ENCODE measurements around the gene PTPRK. TPM values are rescaled to one million over a fixed set of nuclear protein-coding genes. Genes with fewer than 3 reads are reported as not detected.

PTPRK gene
- total and polyA plus RNA-seq, 2 experiments from 2014 or later = 26.9 to 56.4 TPM

DNA sequence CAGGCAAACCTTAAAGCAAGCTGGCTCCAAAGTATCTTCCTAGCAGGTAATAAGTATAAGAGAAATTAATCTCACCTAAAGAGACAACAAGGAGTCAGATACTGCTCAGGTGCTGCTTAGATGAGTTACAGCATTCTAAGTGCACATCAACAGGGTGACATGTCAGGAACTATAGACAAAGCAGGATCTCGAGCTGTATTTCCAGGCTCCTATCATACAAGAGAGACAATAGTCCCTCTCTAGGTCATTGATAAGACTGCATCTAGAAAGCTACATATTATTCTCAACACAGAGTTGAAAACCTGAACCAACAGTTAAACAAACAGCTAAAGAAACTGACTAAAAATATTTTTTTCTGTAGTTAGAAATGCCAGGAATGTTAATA, 3.9 kb downstream of the PTPRK start:
- Histone ChIP-seq H4K20me1 (replicated peaks; ENCODE audit: insufficient read depth) (peaks cover 29% of the 10 kb centered on the region; the same call in 1 of the 2 replicates), H3F3A (replicated peaks; ENCODE audit: low read depth) (0 out of 2 replicates have a peak, but pooled peaks cover 2% of the 10 kb centered on the region), H3K27me3 (ENCODE audit: insufficient read depth) (peaks cover 7% of the 10 kb centered on the region; the same call in 1 of the 2 replicates), H3K9me2 (ENCODE audit: insufficient read depth) (no peaks in the 10 kb centered on the region), H3K79me2 (replicated peaks; ENCODE audit: insufficient read depth) (peaks cover 82% of the 10 kb centered on the region), H2AFZ (no peak overlapping the region), H3K4me2 (no peak overlapping the region), H3K4me1 (ENCODE audit: insufficient read depth) (peaks cover 22% of the 10 kb centered on the region), H3K36me3 (ENCODE audit: insufficient read depth) (no peaks in the 10 kb centered on the region), H3K27ac (ENCODE audit: low read depth) (no peak overlapping the region), H3K4me3 (no peak overlapping the region)
- DNase-seq (ENCODE audit: low spot score) = peak; percentile 45
- H3K4me3 Mint-ChIP-seq = no peak overlapping the region
- peaks cover 12% of the 10 kb centered on the region for H3K27me3 Mint-ChIP-seq (ENCODE audit: insufficient read depth, low read depth, poor library complexity)
- H3K27ac Mint-ChIP-seq = no peak overlapping the region
- no peaks in the 10 kb centered on the region for H3K36me3 Mint-ChIP-seq (ENCODE audit: low read depth)
- TF ChIP-seq, protein P1, sequence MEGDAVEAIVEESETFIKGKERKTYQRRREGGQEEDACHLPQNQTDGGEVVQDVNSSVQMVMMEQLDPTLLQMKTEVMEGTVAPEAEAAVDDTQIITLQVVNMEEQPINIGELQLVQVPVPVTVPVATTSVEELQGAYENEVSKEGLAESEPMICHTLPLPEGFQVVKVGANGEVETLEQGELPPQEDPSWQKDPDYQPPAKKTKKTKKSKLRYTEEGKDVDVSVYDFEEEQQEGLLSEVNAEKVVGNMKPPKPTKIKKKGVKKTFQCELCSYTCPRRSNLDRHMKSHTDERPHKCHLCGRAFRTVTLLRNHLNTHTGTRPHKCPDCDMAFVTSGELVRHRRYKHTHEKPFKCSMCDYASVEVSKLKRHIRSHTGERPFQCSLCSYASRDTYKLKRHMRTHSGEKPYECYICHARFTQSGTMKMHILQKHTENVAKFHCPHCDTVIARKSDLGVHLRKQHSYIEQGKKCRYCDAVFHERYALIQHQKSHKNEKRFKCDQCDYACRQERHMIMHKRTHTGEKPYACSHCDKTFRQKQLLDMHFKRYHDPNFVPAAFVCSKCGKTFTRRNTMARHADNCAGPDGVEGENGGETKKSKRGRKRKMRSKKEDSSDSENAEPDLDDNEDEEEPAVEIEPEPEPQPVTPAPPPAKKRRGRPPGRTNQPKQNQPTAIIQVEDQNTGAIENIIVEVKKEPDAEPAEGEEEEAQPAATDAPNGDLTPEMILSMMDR (conservative IDR thresholded peaks at IDR 0.05; ENCODE audit: low read depth in 2 of 2) = peak; percentile 9 to 31; a peak in 1 of 4 replicates
- TF ChIP-seq POLR2AphosphoS5 (IDR thresholded peaks at IDR 0.05; ENCODE audit: low read depth) = no peak
- no peak for TF ChIP-seq ZNF114 (CRISPR knock-in tag; IDR thresholded peaks at IDR 0.05)
- TF ChIP-seq NANOG (IDR thresholded peaks at IDR 0.05; ENCODE audit: borderline replicate concordance) = no peak
- no peak for TF ChIP-seq EZH2phosphoT487 (IDR thresholded peaks at IDR 0.05; ENCODE audit: unreplicated experiment)
- no peak for ATAC-seq
- no peaks in the 10 kb centered on the region; the same call in 2 of the 3 replicates for H3K9me3 Mint-ChIP-seq
- H3K4me1 Mint-ChIP-seq = peaks cover 41% of the 10 kb centered on the region

DNA sequence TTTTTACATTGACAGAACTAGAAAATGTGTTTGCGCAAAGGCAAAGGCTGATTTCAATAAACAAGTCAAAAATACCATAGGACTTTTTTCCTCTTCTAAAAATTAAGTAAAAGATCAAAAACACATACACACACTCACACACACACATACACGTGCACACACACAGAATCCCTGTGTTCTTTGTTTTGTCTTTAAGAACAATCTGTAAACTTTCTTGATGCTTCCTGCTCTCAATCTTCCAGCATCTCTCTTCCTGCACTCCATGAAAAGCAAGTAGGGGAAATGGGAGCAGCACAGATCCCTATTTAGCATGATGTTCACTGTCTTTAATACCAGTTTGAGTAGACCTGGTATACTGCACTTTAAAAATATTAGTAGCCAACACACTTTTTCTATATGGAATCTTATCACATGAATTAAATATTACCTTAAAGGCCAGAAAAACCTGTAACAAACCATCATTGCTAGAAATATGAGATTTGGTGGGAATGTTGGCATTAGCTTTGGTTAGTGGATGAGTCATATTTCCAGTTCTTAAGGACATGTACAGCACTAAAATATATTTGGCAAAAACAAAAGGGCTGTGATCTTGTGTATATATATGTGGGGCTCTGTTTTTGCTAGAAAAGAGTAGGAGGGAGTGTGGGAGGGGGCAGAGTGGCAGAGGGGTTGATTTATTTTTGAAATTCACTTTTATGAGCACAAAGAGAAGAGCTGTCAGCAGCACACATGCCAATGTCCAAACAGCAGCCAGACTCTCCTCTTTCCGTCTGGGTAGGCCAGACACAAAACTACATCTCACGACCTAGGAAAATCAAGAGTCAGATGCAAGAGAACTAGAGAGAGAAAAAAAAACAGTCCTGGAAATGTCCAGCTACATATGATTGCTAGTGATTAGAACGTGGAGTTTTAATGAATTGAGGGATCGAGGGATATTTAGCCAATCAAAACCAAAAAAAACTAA, 4.6 kb downstream of the PTPRK start:
- peaks cover 43% of the 10 kb centered on the region for H3K4me1 Mint-ChIP-seq
- no peaks in the 10 kb centered on the region; the same call in 2 of the 3 replicates for H3K9me3 Mint-ChIP-seq
- no peak overlapping the region for H3K4me3 Mint-ChIP-seq
- H3K36me3 Mint-ChIP-seq (ENCODE audit: low read depth) = no peaks in the 10 kb centered on the region
- no peak overlapping the region for H3K27ac ChIP-seq (ENCODE audit: low read depth)
- H4K20me1 ChIP-seq (replicated peaks; ENCODE audit: insufficient read depth) = peaks cover 29% of the 10 kb centered on the region; the same call in 1 of the 2 replicates
- no peaks in the 10 kb centered on the region for H3K9me2 ChIP-seq (ENCODE audit: insufficient read depth)
- peaks cover 18% of the 10 kb centered on the region for H3K4me1 ChIP-seq (ENCODE audit: insufficient read depth)
- no peak overlapping the region for H3K4me3 ChIP-seq
- H3K79me2 ChIP-seq (replicated peaks; ENCODE audit: insufficient read depth) = peaks cover 89% of the 10 kb centered on the region
- H3K27me3 Mint-ChIP-seq (ENCODE audit: insufficient read depth, low read depth, poor library complexity) = peaks cover 12% of the 10 kb centered on the region
- no peak for TF ChIP-seq POLR2AphosphoS5 (IDR thresholded peaks at IDR 0.05; ENCODE audit: low read depth)
- TF ChIP-seq JUNB (IDR thresholded peaks at IDR 0.05; ENCODE audit: unreplicated experiment) = no peak
- TF ChIP-seq STAT1 (IDR thresholded peaks at IDR 0.05; ENCODE audit: unreplicated experiment) = no peak
- TF ChIP-seq, protein P1 (conservative IDR thresholded peaks at IDR 0.05; ENCODE audit: low read depth in 2 of 2) = no peak
- no peak for TF ChIP-seq EZH2 (IDR thresholded peaks at IDR 0.05; ENCODE audit: low read depth, unreplicated experiment)
- DNase-seq (ENCODE audit: low spot score) (no peak), ATAC-seq (no peak)
- no peak overlapping the region for H2AFZ ChIP-seq
- no peak overlapping the region for H3K27ac Mint-ChIP-seq
- no peak overlapping the region for H3K4me2 ChIP-seq
- H3F3A ChIP-seq (replicated peaks; ENCODE audit: low read depth) = 0 out of 2 replicates have a peak, but pooled peaks cover 2% of the 10 kb centered on the region
- no peaks in the 10 kb centered on the region for H3K36me3 ChIP-seq (ENCODE audit: insufficient read depth)
- H3K27me3 ChIP-seq (ENCODE audit: insufficient read depth) = peaks cover 7% of the 10 kb centered on the region; the same call in 1 of the 2 replicates
